ENCODE results near the gene TGFBR3. TPM values are rescaled to one million over a fixed set of nuclear protein-coding genes. Genes with fewer than 3 reads are reported as not detected.

The TGFBR3 gene
- total and polyA plus RNA-seq, 10 donors: 5.2 to 254 (median 166) TPM

GRCh38 chr1:91749788-91750231, 136.1 kb downstream of the TGFBR3 start:
- no peak for DNase-seq
- Histone ChIP-seq H3K9me3 (peaks cover 0 to 5% (median 0%) of the 10 kb centered on the region in 8 donors), H3K36me3 (no peaks in the 10 kb centered on the region), H3K4me3 (no peak overlapping the region), H3K4me1 (peaks cover 11 to 80% (median 40%) of the 10 kb centered on the region in 6 donors), H3K27ac (peak overlapping the region in 6 of 8 donors; percentile 9 to 64 (median 36)), H3K27me3 (replicated peaks in 1 of 7) (no peaks in the 10 kb centered on the region)
- TF ChIP-seq POLR2A (IDR thresholded peaks at IDR 0.05) (no peak), POLR2AphosphoS5 (IDR thresholded peaks at IDR 0.05) (no peak), CTCF (IDR thresholded peaks at IDR 0.05 in 8 of 11, conservative IDR thresholded peaks at IDR 0.05 in 3 of 11) (no peak)
- intact Hi-C loops (cut with DNase I; ENCODE audit: low total_unique reads): no loop called here
- 84 to 92% (median 89%) methylated on average over 6 of the region's 6 CpGs for WGBS, 5 donors

- DNase-seq: no peak
- Histone ChIP-seq H3K27ac (peak overlapping the region in 1 of 8 donors; percentile 44), H3K36me3 (peaks cover 0 to 9% (median 0%) of the 10 kb centered on the region in 6 donors), H3K9me3 (peaks cover 0 to 5% (median 0%) of the 10 kb centered on the region in 8 donors), H3K4me3 (no peak overlapping the region), H3K27me3 (replicated peaks in 1 of 7) (no peaks in the 10 kb centered on the region), H3K4me1 (peaks cover 11 to 64% (median 36%) of the 10 kb centered on the region in 6 donors)
- no peak for TF ChIP-seq POLR2AphosphoS5 (IDR thresholded peaks at IDR 0.05)
- WGBS, 5 donors: 83 to 93% (median 89%) methylated on average over 6 of the region's 6 CpGs
- intact Hi-C loops (cut with DNase I; ENCODE audit: low total_unique reads): no loop called here
Measured at GRCh38 chr1:91747666-91748065, 138.3 kb downstream of the TGFBR3 start.

GRCh38 chr1:91746728-91747338, 139.1 kb downstream of the TGFBR3 start:
- Histone ChIP-seq H3K9me3 (peaks cover 0 to 5% (median 0%) of the 10 kb centered on the region in 8 donors), H3K4me1 (peaks cover 6 to 56% (median 34%) of the 10 kb centered on the region in 6 donors), H3K36me3 (peaks cover 0 to 9% (median 0%) of the 10 kb centered on the region in 6 donors), H3K27me3 (replicated peaks in 1 of 7) (no peaks in the 10 kb centered on the region), H3K4me3 (no peak overlapping the region), H3K27ac (peak overlapping the region in 4 of 8 donors; percentile 16 to 44 (median 30))
- WGBS, 5 donors: 83 to 88% (median 84%) methylated on average over 3 of the region's 3 CpGs
- TF ChIP-seq POLR2A (IDR thresholded peaks at IDR 0.05): no peak
- no peak for TF ChIP-seq POLR2AphosphoS5 (IDR thresholded peaks at IDR 0.05)
- TF ChIP-seq CTCF (IDR thresholded peaks at IDR 0.05 in 8 of 11, conservative IDR thresholded peaks at IDR 0.05 in 3 of 11): no peak
- DNase-seq: no peak
- intact Hi-C loops (cut with DNase I; ENCODE audit: low total_unique reads): no loop called here

- H3K27me3 ChIP-seq (replicated peaks in 1 of 7): no peaks in the 10 kb centered on the region
- no peak for TF ChIP-seq CTCF (IDR thresholded peaks at IDR 0.05 in 8 of 11, conservative IDR thresholded peaks at IDR 0.05 in 3 of 11)
- no peak for TF ChIP-seq POLR2A (IDR thresholded peaks at IDR 0.05)
- no peak for TF ChIP-seq POLR2AphosphoS5 (IDR thresholded peaks at IDR 0.05)
- intact Hi-C loops (cut with DNase I; ENCODE audit: low total_unique reads): no loop called here
- no peak for DNase-seq
- 68 to 79% (median 77%) methylated on average over 5 of the region's 5 CpGs for WGBS, 5 donors
- H3K36me3 ChIP-seq: peaks cover 0 to 9% (median 0%) of the 10 kb centered on the region in 6 donors
- H3K4me1 ChIP-seq: peaks cover 4 to 46% (median 27%) of the 10 kb centered on the region in 6 donors
- peaks cover 0 to 5% (median 0%) of the 10 kb centered on the region in 8 donors for H3K9me3 ChIP-seq
- H3K4me3 ChIP-seq: no peak overlapping the region
- H3K27ac ChIP-seq: peak overlapping the region in 5 of 8 donors; percentile 0 to 45 (median 39)
Measured at GRCh38 chr1:91745640-91746373, 140.1 kb downstream of the TGFBR3 start.
